Activated CD4-positive, alpha-beta memory T cell treated with anti-CD3 and anti-CD28 coated beads for 36 hours (primary cell): Measurements from ENCODE around the gene TCF20. TPM values are rescaled to one million over a fixed set of nuclear protein-coding genes. Genes with fewer than 3 reads are reported as not detected.

Source experiments
- CTCF ChIA-PET: fragments of 350-600 bp; sonication (Branson Sonifier 250); formaldehyde crosslinking; loops from one replicate; lab custom pipeline; 2021; ENCODE audit warnings: antibody characterized with exemption, inconsistent platforms; lab: Charles Lee
- POLR2A ChIA-PET: fragments of 350-600 bp; sonication (Branson Sonifier 250); formaldehyde crosslinking; loops from one replicate; lab custom pipeline; 2021; ENCODE audit warnings: antibody characterized with exemption; lab: Charles Lee
- DNase-seq: peaks from one replicate; pipeline ENCODE4 v3.0.0-alpha.2; 2020
- H3K27ac Mint-ChIP-seq: one replicate; pipeline ENCODE4 v1.8.0; 2021; ENCODE audit warnings: mixed read lengths
- H3K27me3 Mint-ChIP-seq: one replicate; pipeline ENCODE4 v1.8.0; 2021; ENCODE audit warnings: mixed read lengths
- H3K36me3 Mint-ChIP-seq: one replicate; pipeline ENCODE4 v1.8.0; 2021; ENCODE audit warnings: mixed read lengths
- H3K4me1 Mint-ChIP-seq: one replicate; pipeline ENCODE4 v1.8.0; 2021; ENCODE audit warnings: low read depth, mixed read lengths
- H3K4me3 Mint-ChIP-seq: one replicate; pipeline ENCODE4 v1.8.0; 2021; ENCODE audit warnings: mild to moderate bottlenecking, mixed read lengths
- H3K9me3 Mint-ChIP-seq: one replicate; pipeline ENCODE4 v1.8.0; 2021; ENCODE audit warnings: mixed read lengths
- intact Hi-C: fragments of 100-400 bp; cut with micrococcal nuclease; formaldehyde crosslinking; loops from one replicate; pipeline ENCODE4 v1.15.1; 2023
- total RNA-seq, 2 experiments: library from RNA; stranded (reverse); gene quantifications; one replicate each; pipeline ENCODE4 v1.2.3, GENCODE V29; 2021

Gene TCF20
- total RNA-seq, 2 experiments from 2014 or later: 69.6 to 71.6 TPM

DNA sequence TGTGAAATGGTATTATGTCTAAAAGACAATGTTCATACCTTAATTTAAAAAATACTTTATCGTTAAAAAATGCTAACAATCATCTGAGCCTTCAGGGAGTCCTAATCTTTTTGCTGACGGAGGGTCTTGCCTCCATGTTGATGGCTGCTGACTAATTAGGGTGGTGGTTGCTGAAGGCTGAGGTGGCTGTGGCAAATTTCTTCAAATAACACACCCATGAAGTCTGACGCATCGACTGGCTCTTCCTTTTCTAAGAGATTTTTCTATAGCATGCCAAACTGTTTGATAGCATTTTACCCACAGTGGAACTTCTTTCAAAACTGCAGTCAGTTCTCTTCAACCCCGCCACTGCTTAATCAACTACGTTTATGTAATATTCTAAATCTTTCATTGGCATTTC is 33.6 kb downstream of the TCF20 start:
- peaks cover 8% of the 10 kb centered on the region for H3K36me3 Mint-ChIP-seq
- no peak overlapping the region for H3K27ac Mint-ChIP-seq
- ChIA-PET CTCF (no interaction called here), POLR2A (no interaction called here)
- intact Hi-C loops: no loop called here
- no peaks in the 10 kb centered on the region for H3K27me3 Mint-ChIP-seq
- H3K4me3 Mint-ChIP-seq: no peak overlapping the region
- peaks cover 10% of the 10 kb centered on the region for H3K9me3 Mint-ChIP-seq
- peaks cover 63% of the 10 kb centered on the region for H3K4me1 Mint-ChIP-seq
- no peak for DNase-seq

DNA sequence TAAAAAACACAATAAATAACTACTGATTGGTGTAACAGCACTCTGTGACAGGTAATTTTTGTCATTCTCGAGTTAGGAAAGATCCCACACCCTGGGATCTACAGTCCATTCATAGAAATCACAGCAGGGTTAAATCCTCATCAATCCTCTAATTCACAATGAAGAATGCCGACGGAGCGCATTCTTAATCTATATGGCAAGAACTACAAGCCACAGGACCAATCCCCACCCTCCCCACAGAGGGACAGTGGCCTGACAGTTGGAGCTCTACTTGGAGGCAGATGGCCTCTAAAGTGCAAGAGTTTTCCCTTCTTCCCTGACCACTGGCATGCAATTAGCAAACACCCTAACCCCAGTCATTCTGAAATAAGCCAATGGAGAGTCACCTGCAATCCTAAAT is 34.2 kb downstream of the TCF20 start:
- Mint-ChIP-seq H3K4me1 (peaks cover 57% of the 10 kb centered on the region), H3K36me3 (peaks cover 8% of the 10 kb centered on the region), H3K27me3 (no peaks in the 10 kb centered on the region), H3K9me3 (peaks cover 10% of the 10 kb centered on the region), H3K4me3 (no peak overlapping the region), H3K27ac (no peak overlapping the region)
- intact Hi-C loops: no loop called here
- DNase-seq: no peak
- POLR2A ChIA-PET: no interaction called here
- CTCF ChIA-PET: no interaction called here

DNA sequence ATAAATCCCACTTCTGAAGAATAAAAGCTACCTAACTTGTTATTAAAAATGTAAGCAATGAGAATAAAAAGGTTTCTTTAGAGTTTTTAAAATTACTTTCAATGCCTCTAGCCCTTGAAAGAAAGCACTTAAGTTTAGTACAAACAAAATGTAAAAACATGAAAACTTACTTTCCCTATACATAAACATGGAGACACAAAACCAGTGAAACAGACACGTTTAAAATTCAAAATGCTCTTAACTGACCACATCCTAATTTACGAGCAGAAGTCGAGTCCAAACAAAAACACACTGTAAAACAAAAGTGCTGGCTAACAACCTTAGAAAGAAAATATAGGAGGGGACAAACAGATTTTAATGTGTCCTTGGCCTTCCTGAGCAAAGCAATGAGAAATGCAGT is 36.6 kb downstream of the TCF20 start:
- intact Hi-C loops: no loop called here
- Mint-ChIP-seq H3K9me3 (peaks cover 10% of the 10 kb centered on the region), H3K27me3 (no peaks in the 10 kb centered on the region), H3K4me1 (peaks cover 61% of the 10 kb centered on the region), H3K4me3 (no peak overlapping the region), H3K27ac (no peak overlapping the region), H3K36me3 (peaks cover 8% of the 10 kb centered on the region)
- ChIA-PET CTCF (no interaction called here), POLR2A (no interaction called here)
- no peak for DNase-seq

DNA sequence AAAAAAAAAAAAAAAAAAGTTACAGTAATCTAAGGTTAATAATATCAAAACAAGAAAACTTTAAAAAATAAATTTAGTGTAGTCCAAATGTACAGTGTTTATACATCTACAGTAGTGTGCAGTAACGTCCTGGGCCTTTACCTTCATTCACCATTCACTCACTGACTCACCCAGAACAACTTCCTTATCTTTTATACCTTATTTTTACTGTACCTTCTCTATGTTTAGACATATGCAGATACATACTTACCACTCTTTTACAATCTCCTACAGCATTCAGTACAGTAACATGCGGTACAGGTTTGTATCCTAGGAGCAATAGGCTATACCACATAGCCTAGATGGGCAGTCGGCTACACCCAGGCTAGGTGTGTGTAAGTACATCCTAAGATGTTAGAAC is 38.5 kb downstream of the TCF20 start:
- POLR2A ChIA-PET: no interaction called here
- CTCF ChIA-PET: no interaction called here
- no peak overlapping the region for H3K27ac Mint-ChIP-seq
- no peak for DNase-seq
- no peaks in the 10 kb centered on the region for H3K9me3 Mint-ChIP-seq
- H3K27me3 Mint-ChIP-seq: no peaks in the 10 kb centered on the region
- intact Hi-C loops: no loop called here
- H3K36me3 Mint-ChIP-seq: peaks cover 3% of the 10 kb centered on the region
- H3K4me1 Mint-ChIP-seq: peaks cover 67% of the 10 kb centered on the region
- no peak overlapping the region for H3K4me3 Mint-ChIP-seq

DNA sequence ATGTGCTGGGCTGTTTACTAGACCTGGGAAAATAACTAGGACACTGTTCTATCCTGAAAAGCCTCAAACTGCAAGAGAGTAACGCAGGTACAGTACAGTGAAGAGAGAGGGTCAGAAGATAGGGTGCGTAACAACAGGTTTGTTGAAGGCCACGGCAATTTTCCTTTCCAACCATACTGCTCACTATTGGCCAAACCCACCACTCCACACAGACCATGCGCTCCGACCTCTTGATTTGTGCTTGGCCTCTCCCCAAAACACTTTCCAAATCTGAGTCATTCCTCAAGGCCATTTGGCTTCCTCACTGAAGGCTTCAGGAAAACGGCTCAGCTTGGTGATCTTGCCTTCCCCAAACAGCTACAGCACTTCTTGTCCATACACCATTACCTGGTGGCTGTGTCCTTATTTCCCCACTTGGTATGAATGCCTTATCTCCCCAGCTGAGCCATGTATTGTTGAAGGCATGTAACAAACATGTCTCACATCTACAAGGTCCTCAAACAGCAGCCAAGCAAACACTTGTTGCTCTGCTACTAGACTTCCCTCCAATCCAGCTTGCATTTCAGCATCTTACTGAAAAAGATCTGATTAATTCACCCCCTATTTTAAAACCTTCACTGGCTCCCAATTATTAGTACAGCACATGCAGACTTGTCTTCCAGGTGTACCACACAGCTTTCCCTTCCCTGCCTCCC is 40.9 kb downstream of the TCF20 start:
- no peak for DNase-seq
- POLR2A ChIA-PET: no interaction called here
- Mint-ChIP-seq H3K4me3 (no peak overlapping the region), H3K36me3 (peaks cover 3% of the 10 kb centered on the region), H3K9me3 (no peaks in the 10 kb centered on the region), H3K4me1 (peaks cover 48% of the 10 kb centered on the region), H3K27me3 (no peaks in the 10 kb centered on the region), H3K27ac (no peak overlapping the region)
- CTCF ChIA-PET: no interaction called here
- intact Hi-C loops: no loop called here

DNA sequence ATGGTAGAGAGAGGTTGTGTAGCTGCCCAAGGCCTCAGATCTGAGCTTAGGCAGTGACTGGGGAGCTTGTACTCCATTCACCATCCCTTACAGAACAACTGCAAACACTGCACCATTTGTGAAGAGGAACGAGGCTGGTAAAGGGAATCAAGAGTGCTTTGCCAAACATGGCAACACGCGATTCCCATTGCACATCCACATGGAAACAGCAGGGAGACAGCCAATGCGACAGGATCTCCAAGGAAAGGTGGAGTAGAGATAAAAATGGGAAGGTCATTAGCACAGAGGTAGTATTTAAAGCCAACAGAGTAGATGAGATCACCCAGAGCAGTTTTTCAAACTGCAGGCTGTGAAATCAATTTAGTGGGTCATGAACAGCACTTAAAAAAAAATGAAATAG is 42.0 kb downstream of the TCF20 start:
- Mint-ChIP-seq H3K4me1 (peaks cover 47% of the 10 kb centered on the region), H3K27ac (no peak overlapping the region), H3K36me3 (peaks cover 3% of the 10 kb centered on the region), H3K4me3 (no peak overlapping the region), H3K9me3 (no peaks in the 10 kb centered on the region), H3K27me3 (no peaks in the 10 kb centered on the region)
- intact Hi-C loops: no loop called here
- DNase-seq: no peak
- POLR2A ChIA-PET: no interaction called here
- CTCF ChIA-PET: no interaction called here

DNA sequence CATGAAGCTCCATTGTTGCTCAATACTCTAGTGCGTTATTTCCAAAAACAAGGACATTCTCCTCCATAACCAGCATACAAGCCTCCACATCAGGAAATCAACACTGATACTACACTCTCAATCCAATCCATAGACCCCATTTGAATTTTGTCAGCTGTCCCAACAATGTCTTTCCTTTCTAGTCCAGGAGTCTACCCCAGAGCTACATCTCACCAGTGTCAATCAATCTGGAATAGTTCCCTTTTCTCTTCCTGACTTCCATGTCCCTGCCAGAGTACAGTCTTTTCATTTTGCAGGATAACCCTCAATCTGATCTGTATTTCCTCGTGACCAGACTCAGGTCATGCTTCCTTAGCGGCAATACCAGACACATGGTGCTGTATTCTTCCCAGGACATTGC is 43.0 kb downstream of the TCF20 start:
- POLR2A ChIA-PET: no interaction called here
- H3K4me3 Mint-ChIP-seq: no peak overlapping the region
- DNase-seq: no peak
- CTCF ChIA-PET: interaction anchor here (0.6 kb wide), 1 partner anchor 54 kb away, joined by 4 read pairs; no protein-coding TSS in a partner anchor
- no peaks in the 10 kb centered on the region for H3K27me3 Mint-ChIP-seq
- H3K4me1 Mint-ChIP-seq: peaks cover 53% of the 10 kb centered on the region
- H3K36me3 Mint-ChIP-seq: peaks cover 3% of the 10 kb centered on the region
- H3K9me3 Mint-ChIP-seq: no peaks in the 10 kb centered on the region
- intact Hi-C loops: no loop called here
- no peak overlapping the region for H3K27ac Mint-ChIP-seq

DNA sequence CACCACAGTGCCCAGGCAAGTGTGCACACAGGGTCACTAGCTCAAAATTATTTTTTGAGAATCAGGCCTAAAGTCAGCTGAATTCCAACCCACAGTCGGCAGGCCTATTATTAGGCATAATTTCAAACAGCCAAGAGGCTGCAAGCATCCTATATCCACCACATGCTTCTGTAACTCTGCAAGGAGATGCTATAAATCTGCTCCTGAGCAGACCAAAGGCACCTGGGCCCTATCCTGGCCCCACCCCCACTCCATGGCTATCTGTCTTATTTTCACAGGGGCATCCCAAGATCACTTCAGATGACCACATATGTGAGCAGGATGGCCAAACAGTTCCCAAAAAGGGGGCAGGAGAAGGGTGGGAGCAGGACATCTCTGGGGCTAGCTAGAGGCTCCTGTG is 44.6 kb downstream of the TCF20 start:
- intact Hi-C loops: no loop called here
- H3K4me1 Mint-ChIP-seq: peaks cover 58% of the 10 kb centered on the region
- no peaks in the 10 kb centered on the region for H3K27me3 Mint-ChIP-seq
- no peak for DNase-seq
- no peak overlapping the region for H3K4me3 Mint-ChIP-seq
- POLR2A ChIA-PET: no interaction called here
- H3K27ac Mint-ChIP-seq: no peak overlapping the region
- H3K9me3 Mint-ChIP-seq: no peaks in the 10 kb centered on the region
- no peaks in the 10 kb centered on the region for H3K36me3 Mint-ChIP-seq
- CTCF ChIA-PET: no interaction called here

DNA sequence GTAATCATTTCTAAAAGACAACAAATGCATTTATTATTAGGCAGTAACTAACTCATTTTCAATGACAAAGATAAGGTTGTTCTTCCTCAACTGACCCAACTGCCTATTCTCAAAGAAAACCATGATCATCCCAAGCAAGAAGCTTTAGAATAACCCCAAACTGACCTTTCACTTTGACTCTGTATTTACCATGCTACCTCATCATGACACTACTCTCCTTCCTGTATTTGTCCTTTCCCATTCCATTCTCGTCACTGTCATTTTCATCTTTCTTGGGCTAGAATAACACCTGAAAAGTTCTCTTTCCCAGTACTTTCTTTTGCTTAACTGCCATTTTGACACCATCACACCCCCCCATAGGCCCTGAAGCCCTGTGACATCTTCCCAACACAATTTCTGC is 48.3 kb downstream of the TCF20 start:
- Mint-ChIP-seq H3K27me3 (no peaks in the 10 kb centered on the region), H3K4me3 (no peak overlapping the region), H3K9me3 (no peaks in the 10 kb centered on the region), H3K4me1 (peaks cover 53% of the 10 kb centered on the region), H3K36me3 (no peaks in the 10 kb centered on the region), H3K27ac (peak overlapping the region; percentile 38)
- CTCF ChIA-PET: interaction anchor here (0.6 kb wide), 1 partner anchor 52 kb away, joined by 4 read pairs; no protein-coding TSS in a partner anchor
- intact Hi-C loops: no loop called here
- POLR2A ChIA-PET: interaction anchor here (1.0 kb wide), 1 partner anchor 40 kb away, joined by 4 read pairs; no protein-coding TSS in a partner anchor
- no peak for DNase-seq

Other genes with a start within 250 kb of the TCF20 start
- gene NAGA, start 199.8 kb downstream of the TCF20 start, total RNA-seq: 10 to 100 TPM; 28.9 to 30.5 TPM
- gene PHETA2, start 196.4 kb downstream of the TCF20 start, total RNA-seq: 1 to 10 TPM; 2.7 to 2.8 TPM
- gene SMDT1, start 191.0 kb downstream of the TCF20 start, total RNA-seq: 10 to 100 TPM; 59.5 to 59.9 TPM
- 100 to 1,000 TPM; 124 to 129 TPM for gene NDUFA6, start 179.9 kb downstream of the TCF20 start, total RNA-seq
- gene CYP2D6, start 139.8 kb downstream of the TCF20 start, total RNA-seq: 1 to 10 TPM; 1.5 to 1.9 TPM
- under 1 TPM; 0.15 to 0.24 TPM for gene NFAM1, start 161.8 kb upstream of the TCF20 start, total RNA-seq
- 100 to 1,000 TPM; 102 to 108 TPM for gene RRP7A, start 249.1 kb upstream of the TCF20 start, total RNA-seq